Breast epithelium (tissue), 3 donors: ENCODE data around the gene S100A10.

Experiments used
- POLR2AphosphoS5 ChIP-seq, 3 donors: sonication (generic); formaldehyde crosslinking; IDR thresholded peaks; one replicate each; pipeline ENCODE4 v1.6.1; 2017; ENCODE audit warnings: antibody characterized with exemption in 3 of 3
- TF ChIP-seq, protein P1 (sequence below), 3 donors: fragments of 450-650 bp; IDR thresholded peaks; one replicate each; pipeline ENCODE4 v1.5.1; 2016 to 2017; ENCODE audit warnings: antibody characterized with exemption in 3 of 3, mild to moderate bottlenecking in 3 of 3, moderate library complexity in 3 of 3

DNA sequence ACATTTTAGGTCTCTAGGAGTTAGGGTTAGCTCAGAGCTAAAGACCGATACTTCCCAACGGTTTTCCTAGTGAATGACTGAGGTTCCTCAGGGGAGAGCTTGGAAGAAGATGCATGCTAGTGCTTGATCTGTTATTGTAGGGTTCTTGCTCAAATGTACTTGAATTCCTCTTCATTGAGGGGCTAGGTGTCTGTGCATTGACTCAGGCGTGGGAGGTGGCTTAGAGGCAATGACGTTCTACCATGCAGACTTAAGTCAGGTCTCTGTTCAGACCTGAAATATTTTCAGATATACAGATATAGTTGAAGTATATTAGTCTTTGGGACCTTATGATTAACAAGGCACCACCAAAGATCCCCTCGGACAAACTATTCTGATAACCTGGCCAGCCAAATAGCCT is 23.5 kb downstream of the S100A10 start:
- TF ChIP-seq, protein P1, sequence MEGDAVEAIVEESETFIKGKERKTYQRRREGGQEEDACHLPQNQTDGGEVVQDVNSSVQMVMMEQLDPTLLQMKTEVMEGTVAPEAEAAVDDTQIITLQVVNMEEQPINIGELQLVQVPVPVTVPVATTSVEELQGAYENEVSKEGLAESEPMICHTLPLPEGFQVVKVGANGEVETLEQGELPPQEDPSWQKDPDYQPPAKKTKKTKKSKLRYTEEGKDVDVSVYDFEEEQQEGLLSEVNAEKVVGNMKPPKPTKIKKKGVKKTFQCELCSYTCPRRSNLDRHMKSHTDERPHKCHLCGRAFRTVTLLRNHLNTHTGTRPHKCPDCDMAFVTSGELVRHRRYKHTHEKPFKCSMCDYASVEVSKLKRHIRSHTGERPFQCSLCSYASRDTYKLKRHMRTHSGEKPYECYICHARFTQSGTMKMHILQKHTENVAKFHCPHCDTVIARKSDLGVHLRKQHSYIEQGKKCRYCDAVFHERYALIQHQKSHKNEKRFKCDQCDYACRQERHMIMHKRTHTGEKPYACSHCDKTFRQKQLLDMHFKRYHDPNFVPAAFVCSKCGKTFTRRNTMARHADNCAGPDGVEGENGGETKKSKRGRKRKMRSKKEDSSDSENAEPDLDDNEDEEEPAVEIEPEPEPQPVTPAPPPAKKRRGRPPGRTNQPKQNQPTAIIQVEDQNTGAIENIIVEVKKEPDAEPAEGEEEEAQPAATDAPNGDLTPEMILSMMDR (IDR thresholded peaks at IDR 0.05): no peak
- no peak for TF ChIP-seq POLR2AphosphoS5 (IDR thresholded peaks at IDR 0.05)
